A549 (cell line): ENCODE results near the gene CTBP1.

ENCODE experiments used
- CHD2 ChIP-seq: fragments of 150-350 bp; IDR thresholded peaks from 2 replicates; pipeline ENCODE4 v1.6.1; 2014; ENCODE audit warnings: low read length; ENCODE audit not compliant: partially characterized antibody
- E2F6 ChIP-seq: IDR thresholded peaks from 2 replicates; pipeline ENCODE4 v1.6.1; 2012; ENCODE audit warnings: low read depth, borderline replicate concordance
- EHMT2 ChIP-seq: fragments of 200-600 bp; sonication (generic); IDR thresholded peaks from 2 replicates; pipeline ENCODE4 v1.6.1; 2016; ENCODE audit warnings: antibody characterized with exemption, low read depth, mild to moderate bottlenecking, moderate library complexity
- EP300 ChIP-seq, 2 experiments: fragments of >200 bp; sonication (Bioruptor Twin); formaldehyde crosslinking; IDR thresholded peaks; 2 replicates in 1 of 2; 3 replicates in 1 of 2; pipeline ENCODE4 v1.6.1; 2016 to 2017
- HOXA7 ChIP-seq: fragments of 250-450 bp; sonication (Bioruptor Pico); IDR thresholded peaks from 2 replicates; pipeline ENCODE4 v1.5.0; 2020; ENCODE audit warnings: mild to moderate bottlenecking, moderate library complexity
- MAX ChIP-seq: IDR thresholded peaks from 2 replicates; pipeline ENCODE4 v1.6.1; 2012
- POLR2A ChIP-seq: IDR thresholded peaks from 2 replicates; pipeline ENCODE4 v1.6.1; 2012; ENCODE audit warnings: mild to moderate bottlenecking, low read length
- RAD21 ChIP-seq, 2 experiments: fragments of >200 bp in 1 of 2; sonication (Bioruptor Twin) in 1 of 2; formaldehyde crosslinking in 1 of 2; IDR thresholded peaks in 1 of 2; conservative IDR thresholded peaks in 1 of 2; 2 replicates in 1 of 2; 3 replicates in 1 of 2; pipeline ENCODE4 v1.6.1; 2012 to 2018; ENCODE audit warnings: inconsistent platforms in 1 of 2
- RARB ChIP-seq: fragments of 250-450 bp; sonication (Bioruptor Pico); IDR thresholded peaks from 2 replicates; pipeline ENCODE4 v1.8.0; 2021; ENCODE audit warnings: mild to moderate bottlenecking, moderate library complexity
- TP53 ChIP-seq: fragments of 250-450 bp; sonication (Bioruptor Pico); IDR thresholded peaks from 2 replicates; pipeline ENCODE4 v1.5.0; 2021; ENCODE audit warnings: mild to moderate bottlenecking, moderate library complexity
- TF ChIP-seq, protein P1 (sequence below): fragments of >200 bp; sonication (Bioruptor Twin); formaldehyde crosslinking; IDR thresholded peaks from 3 replicates; pipeline ENCODE4 v1.5.1; 2016
- TF ChIP-seq, protein P2 (sequence below): fragments of 200-600 bp; sonication (generic); IDR thresholded peaks from 2 replicates; pipeline ENCODE4 v1.6.1; 2016; ENCODE audit warnings: antibody characterized with exemption, mild to moderate bottlenecking, moderate library complexity

- TF ChIP-seq, protein P1, sequence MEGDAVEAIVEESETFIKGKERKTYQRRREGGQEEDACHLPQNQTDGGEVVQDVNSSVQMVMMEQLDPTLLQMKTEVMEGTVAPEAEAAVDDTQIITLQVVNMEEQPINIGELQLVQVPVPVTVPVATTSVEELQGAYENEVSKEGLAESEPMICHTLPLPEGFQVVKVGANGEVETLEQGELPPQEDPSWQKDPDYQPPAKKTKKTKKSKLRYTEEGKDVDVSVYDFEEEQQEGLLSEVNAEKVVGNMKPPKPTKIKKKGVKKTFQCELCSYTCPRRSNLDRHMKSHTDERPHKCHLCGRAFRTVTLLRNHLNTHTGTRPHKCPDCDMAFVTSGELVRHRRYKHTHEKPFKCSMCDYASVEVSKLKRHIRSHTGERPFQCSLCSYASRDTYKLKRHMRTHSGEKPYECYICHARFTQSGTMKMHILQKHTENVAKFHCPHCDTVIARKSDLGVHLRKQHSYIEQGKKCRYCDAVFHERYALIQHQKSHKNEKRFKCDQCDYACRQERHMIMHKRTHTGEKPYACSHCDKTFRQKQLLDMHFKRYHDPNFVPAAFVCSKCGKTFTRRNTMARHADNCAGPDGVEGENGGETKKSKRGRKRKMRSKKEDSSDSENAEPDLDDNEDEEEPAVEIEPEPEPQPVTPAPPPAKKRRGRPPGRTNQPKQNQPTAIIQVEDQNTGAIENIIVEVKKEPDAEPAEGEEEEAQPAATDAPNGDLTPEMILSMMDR = no peak
- TF ChIP-seq EHMT2 (no peak), MAX (no peak), POLR2A (no peak), RARB (CRISPR knock-in tag) (no peak), E2F6 (no peak), HOXA7 (no peak), EP300 (IDR thresholded peaks at IDR 0.05) (no peak), CHD2 (no peak), TP53 (CRISPR knock-in tag) (no peak), RAD21 (conservative IDR thresholded peaks at IDR 0.05 in 1 of 2, IDR thresholded peaks at IDR 0.05 in 1 of 2) (no peak)
- TF ChIP-seq, protein P2, sequence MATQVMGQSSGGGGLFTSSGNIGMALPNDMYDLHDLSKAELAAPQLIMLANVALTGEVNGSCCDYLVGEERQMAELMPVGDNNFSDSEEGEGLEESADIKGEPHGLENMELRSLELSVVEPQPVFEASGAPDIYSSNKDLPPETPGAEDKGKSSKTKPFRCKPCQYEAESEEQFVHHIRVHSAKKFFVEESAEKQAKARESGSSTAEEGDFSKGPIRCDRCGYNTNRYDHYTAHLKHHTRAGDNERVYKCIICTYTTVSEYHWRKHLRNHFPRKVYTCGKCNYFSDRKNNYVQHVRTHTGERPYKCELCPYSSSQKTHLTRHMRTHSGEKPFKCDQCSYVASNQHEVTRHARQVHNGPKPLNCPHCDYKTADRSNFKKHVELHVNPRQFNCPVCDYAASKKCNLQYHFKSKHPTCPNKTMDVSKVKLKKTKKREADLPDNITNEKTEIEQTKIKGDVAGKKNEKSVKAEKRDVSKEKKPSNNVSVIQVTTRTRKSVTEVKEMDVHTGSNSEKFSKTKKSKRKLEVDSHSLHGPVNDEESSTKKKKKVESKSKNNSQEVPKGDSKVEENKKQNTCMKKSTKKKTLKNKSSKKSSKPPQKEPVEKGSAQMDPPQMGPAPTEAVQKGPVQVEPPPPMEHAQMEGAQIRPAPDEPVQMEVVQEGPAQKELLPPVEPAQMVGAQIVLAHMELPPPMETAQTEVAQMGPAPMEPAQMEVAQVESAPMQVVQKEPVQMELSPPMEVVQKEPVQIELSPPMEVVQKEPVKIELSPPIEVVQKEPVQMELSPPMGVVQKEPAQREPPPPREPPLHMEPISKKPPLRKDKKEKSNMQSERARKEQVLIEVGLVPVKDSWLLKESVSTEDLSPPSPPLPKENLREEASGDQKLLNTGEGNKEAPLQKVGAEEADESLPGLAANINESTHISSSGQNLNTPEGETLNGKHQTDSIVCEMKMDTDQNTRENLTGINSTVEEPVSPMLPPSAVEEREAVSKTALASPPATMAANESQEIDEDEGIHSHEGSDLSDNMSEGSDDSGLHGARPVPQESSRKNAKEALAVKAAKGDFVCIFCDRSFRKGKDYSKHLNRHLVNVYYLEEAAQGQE = no peak
These were observed 64.8 kb downstream of the CTBP1 start for GRCh38 chr4:1183985-1184773.
